ENCODE results near the gene FADS3.

GRCh38 chr11:61872935-61873565 lies 18.3 kb downstream of the FADS3 start:
- TF ChIP-seq POLR2A (IDR thresholded peaks at IDR 0.05) (no peak), CTCF (IDR thresholded peaks at IDR 0.05) (no peak)

Measured in breast epithelium (tissue), 3 donors.